Neutrophil (primary cell): ENCODE measurements around the gene PDGFRA.
"Not testable (repeated sequence)": the region's sequence is repeated elsewhere in the genome, so short reads cannot be mapped to it uniquely, and the experiment has no call there.

Experiments
- H3K27ac ChIP-seq: fragments of 200-600 bp; sonication (generic); 2 replicates; pipeline ENCODE4 v1.5.1; 2016; ENCODE audit warnings: mild to moderate bottlenecking, moderate library complexity
- H3K27me3 ChIP-seq: fragments of 200-600 bp; sonication (generic); 2 replicates; pipeline ENCODE4 v1.6.0; 2016; ENCODE audit warnings: mild to moderate bottlenecking
- H3K36me3 ChIP-seq: fragments of 200-600 bp; sonication (generic); 2 replicates; pipeline ENCODE4 v1.5.1; 2017
- H3K4me1 ChIP-seq, 2 experiments: fragments of 200-600 bp in 1 of 2; sonication (generic) in 1 of 2; 1 replicate in 1 of 2; 2 replicates in 1 of 2; pipeline versions ENCODE4 v1.5.1 to v1.6.1; 2013 to 2016; ENCODE audit warnings: low read depth in 1 of 2, low read length in 1 of 2, mild to moderate bottlenecking in 1 of 2, moderate library complexity in 1 of 2; ENCODE audit not compliant: control insufficient read depth in 1 of 2, insufficient read depth in 1 of 2
- H3K4me3 ChIP-seq, 2 experiments: fragments of 200-600 bp in 1 of 2; sonication (generic) in 1 of 2; 1 replicate in 1 of 2; 2 replicates in 1 of 2; pipeline ENCODE4 v1.5.1; 2013 to 2016; ENCODE audit warnings: low read depth in 1 of 2, low read length in 1 of 2, mild to moderate bottlenecking in 1 of 2, moderate library complexity in 1 of 2
- H3K9me3 ChIP-seq: fragments of 200-600 bp; sonication (generic); 2 replicates; pipeline ENCODE4 v1.5.1; 2016
- TF ChIP-seq, protein P1 (sequence below): fragments of 200-600 bp; sonication (generic); IDR thresholded peaks from 2 replicates; pipeline ENCODE4 v1.5.1; 2016; ENCODE audit warnings: antibody characterized with exemption

PDGFRA gene

DNA sequence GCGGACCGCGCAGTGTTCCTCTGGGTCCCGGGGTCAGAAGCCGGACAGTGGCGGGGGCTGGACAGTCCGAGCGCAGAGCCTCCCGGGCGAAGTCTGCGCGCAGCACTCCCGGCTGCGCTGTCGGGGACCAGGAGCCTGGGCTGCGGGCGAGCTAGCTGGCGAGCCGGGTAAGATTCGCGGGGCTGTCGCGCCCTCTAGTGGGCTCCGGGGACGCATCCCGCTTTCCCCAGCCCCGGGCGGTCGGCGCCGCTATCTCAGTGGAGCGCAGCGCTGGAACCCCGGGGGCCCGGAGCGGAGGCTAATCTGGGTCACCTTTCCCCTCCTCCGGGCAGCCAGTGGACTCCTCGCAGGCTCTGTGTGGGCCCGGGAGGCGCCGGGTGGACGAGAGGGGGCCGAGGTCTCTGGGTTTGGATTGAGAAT lies 4.2 kb downstream of the PDGFRA start:
- Histone ChIP-seq H3K27ac (no peak overlapping the region), H3K4me3 (peak overlapping the region; percentile 74), H3K9me3 (no peaks in the 10 kb centered on the region), H3K27me3 (peaks cover 90% of the 10 kb centered on the region), H3K36me3 (no peaks in the 10 kb centered on the region), H3K4me1 (peaks cover 23 to 45% of the 10 kb centered on the region in 2 experiments)
- TF ChIP-seq, protein P1, sequence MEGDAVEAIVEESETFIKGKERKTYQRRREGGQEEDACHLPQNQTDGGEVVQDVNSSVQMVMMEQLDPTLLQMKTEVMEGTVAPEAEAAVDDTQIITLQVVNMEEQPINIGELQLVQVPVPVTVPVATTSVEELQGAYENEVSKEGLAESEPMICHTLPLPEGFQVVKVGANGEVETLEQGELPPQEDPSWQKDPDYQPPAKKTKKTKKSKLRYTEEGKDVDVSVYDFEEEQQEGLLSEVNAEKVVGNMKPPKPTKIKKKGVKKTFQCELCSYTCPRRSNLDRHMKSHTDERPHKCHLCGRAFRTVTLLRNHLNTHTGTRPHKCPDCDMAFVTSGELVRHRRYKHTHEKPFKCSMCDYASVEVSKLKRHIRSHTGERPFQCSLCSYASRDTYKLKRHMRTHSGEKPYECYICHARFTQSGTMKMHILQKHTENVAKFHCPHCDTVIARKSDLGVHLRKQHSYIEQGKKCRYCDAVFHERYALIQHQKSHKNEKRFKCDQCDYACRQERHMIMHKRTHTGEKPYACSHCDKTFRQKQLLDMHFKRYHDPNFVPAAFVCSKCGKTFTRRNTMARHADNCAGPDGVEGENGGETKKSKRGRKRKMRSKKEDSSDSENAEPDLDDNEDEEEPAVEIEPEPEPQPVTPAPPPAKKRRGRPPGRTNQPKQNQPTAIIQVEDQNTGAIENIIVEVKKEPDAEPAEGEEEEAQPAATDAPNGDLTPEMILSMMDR, result peak; percentile 70

DNA sequence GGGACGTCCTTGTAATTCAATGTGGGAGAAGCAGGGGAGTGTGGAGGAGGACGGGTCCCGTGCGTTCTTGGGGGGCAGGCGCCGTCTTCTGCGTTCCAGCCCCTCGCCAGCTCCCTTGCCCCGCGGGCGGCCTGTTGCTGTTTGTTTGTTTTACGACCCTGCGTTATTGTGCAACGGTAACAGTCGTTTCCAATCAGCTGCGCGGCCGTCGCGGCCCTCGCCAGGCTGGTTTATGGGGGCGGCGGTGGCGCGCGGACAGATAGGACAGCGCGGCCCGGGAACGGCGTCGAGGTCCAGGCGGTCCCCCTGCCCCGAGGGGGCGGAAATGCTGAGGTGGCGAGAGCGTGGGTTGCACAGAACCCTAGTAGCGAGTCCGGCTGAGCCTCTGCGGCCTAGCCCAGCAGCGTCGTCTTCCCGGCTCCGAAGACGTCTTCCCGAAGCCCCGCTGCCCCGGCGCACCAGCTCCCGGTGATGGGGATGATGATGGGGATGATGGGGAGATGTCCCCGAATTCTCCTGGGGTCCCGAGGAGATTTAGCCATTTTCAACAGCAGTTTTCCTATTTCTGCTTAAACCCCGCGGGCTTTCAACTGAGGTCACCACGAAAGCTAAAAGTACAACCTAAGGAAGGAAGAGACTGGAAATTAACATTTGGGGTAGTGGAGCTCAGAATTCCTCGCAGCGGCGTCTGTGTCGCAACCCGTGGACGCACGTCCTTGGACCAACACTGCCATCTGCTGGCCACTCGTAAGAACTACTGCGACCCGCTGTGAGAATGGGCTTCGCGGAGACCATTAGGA lies 4.8 kb downstream of the PDGFRA start:
- TF ChIP-seq, protein P1, result peak; percentile 91
- peaks cover 23 to 45% of the 10 kb centered on the region in 2 experiments for H3K4me1 ChIP-seq
- no peaks in the 10 kb centered on the region for H3K36me3 ChIP-seq
- peak overlapping the region; percentile 74 for H3K4me3 ChIP-seq
- peaks cover 84% of the 10 kb centered on the region for H3K27me3 ChIP-seq
- no peak overlapping the region for H3K27ac ChIP-seq
- no peaks in the 10 kb centered on the region for H3K9me3 ChIP-seq

DNA sequence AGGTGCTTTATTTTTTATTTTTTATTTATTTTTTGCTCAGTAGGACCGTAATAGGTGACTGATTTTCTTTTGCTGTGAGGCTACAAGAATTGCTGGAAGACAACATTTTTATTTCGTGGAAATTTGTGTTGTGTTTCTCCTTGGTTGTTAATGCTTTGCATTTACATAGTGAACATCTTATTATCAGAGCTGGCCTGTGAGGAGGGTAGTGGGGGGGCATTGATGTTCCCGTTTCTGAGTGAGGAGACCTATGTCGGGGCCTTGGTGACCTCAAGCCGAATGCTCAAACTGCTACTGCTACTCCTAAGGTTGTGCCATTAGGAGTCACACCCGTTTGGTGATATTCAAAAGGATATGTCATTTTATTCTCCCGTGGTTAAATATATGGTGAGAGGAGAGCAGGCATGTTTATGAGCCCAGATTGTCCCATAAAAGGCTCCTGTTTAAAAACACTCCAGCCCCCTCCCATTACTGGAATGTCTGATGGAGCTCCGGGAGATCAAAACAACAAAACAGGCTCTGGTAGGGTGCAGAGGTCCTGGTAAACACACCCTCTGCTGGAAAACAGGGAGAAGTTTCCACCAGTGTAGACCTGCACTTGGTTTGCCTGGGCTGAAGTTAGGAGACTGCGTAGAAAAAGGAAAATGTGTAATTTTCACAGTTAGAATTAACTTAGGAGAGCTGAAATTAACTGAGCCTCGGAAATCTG lies 5.6 kb downstream of the PDGFRA start:
- Histone ChIP-seq H3K27ac (no peak overlapping the region), H3K36me3 (no peaks in the 10 kb centered on the region), H3K4me1 (peaks cover 23 to 45% of the 10 kb centered on the region in 2 experiments), H3K9me3 (no peaks in the 10 kb centered on the region), H3K4me3 (peak overlapping the region; percentile 74), H3K27me3 (peaks cover 77% of the 10 kb centered on the region)
- TF ChIP-seq, protein P1, result no peak

DNA sequence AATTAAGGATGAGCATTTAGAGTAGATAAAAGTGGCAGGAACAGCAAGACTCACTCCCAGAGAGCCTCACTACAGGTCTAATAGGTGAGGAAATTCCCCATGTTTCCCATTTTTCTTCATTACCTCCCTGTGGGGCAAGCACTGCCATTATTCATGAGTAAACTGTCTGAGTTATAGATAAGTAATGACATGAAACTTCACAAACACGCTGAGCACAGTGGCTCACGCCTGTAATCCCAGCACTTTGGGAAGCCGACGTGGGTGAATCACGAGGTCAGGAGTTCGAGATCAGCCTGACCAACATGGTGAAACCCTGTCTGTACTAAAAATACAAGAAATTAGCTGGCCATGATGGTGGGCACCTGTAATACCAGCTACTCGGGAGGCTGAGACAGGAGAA lies 7.2 kb downstream of the PDGFRA start:
- not testable (repeated sequence) for H3K27ac ChIP-seq, H3K4me3 ChIP-seq, H3K36me3 ChIP-seq, H3K9me3 ChIP-seq
- Histone ChIP-seq H3K4me1 (peaks cover 23 to 31% of the 10 kb centered on the region in 2 experiments), H3K27me3 (peaks cover 60% of the 10 kb centered on the region)

- Histone ChIP-seq H3K27me3 (peaks cover 46% of the 10 kb centered on the region), H3K27ac (no peak overlapping the region), H3K9me3 (peaks cover 3% of the 10 kb centered on the region), H3K4me1 (peaks cover 13 to 16% of the 10 kb centered on the region in 2 experiments), H3K36me3 (no peaks in the 10 kb centered on the region), H3K4me3 (no peak overlapping the region)
- TF ChIP-seq, protein P1, result no peak
Observed at GRCh38 chr4:54237770-54238169, 8.7 kb downstream of the PDGFRA start.

DNA sequence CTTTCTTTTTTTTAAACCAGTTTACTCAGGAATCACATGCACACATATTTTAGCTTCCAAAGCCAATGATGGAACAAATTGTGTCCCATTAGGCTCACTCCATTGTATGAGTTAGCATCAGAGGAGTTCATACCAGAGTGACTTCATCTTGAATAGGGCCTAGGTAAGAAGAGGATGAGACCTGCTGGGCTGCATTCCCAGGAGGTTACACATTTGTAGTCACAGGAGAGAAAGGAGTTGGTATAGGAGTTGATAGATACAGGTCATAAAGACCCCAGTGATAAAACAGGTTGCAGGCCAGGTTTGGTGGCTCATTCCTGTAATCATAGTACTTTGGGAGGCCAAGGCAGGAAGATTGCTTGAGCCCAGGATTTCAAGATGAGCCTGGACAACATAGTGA lies 9.3 kb downstream of the PDGFRA start:
- Histone ChIP-seq H3K4me3 (no peak overlapping the region), H3K4me1 (peaks cover 8 to 10% of the 10 kb centered on the region in 2 experiments), H3K36me3 (no peaks in the 10 kb centered on the region), H3K27me3 (peaks cover 39% of the 10 kb centered on the region), H3K27ac (no peak overlapping the region), H3K9me3 (peaks cover 3% of the 10 kb centered on the region)
- TF ChIP-seq, protein P1, result no peak

DNA sequence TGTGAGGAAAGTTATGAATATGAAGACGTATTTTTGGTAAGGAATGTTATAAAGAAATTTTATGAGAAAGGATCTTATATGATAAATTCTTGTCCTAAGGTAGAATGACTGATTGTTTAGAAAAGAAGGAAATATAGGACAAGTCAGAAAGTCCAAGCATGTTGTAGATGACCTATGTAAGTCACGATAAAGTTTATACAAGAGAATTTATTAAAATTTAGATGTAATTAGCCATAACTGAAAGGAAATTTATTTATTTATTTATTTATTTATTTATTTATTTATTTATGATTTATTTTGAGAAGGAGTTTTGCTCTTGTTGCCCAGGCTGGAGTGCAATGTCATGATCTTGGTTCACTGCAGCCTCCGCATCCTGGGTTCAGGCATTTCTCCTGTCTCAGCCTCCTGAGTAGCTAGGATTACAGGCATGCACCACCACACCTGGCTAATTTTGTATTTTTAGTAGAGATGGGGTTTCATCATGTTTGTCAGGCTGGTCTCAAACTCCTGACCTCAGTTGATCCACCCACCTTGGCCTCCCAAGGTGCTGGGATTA lies 12.3 kb downstream of the PDGFRA start:
- not testable (repeated sequence) for H3K4me1 ChIP-seq, H3K9me3 ChIP-seq, H3K4me3 ChIP-seq, H3K36me3 ChIP-seq, H3K27ac ChIP-seq
- H3K27me3 ChIP-seq, result peaks cover 11% of the 10 kb centered on the region

- not testable (repeated sequence) for H3K9me3 ChIP-seq, H3K36me3 ChIP-seq, H3K4me1 ChIP-seq, H3K27me3 ChIP-seq, H3K4me3 ChIP-seq, H3K27ac ChIP-seq
Observed at GRCh38 chr4:54243541-54243940, 14.4 kb downstream of the PDGFRA start.
